ENCODE measurements around the gene MUL1. TPM values are rescaled to one million over a fixed set of nuclear protein-coding genes. Genes with fewer than 3 reads are reported as not detected.

Gene MUL1
- polyA plus RNA-seq, 1 of the 3 experiments (the other 2 are of a cell fraction) = 22.8 TPM

GRCh38 chr1:20486457-20487235, 21.3 kb downstream of the MUL1 start:
- CTCF ChIA-PET = interaction anchor here (1.1 to 14.4 kb wide), 10 partner anchors 8 to 335 kb away, joined by 3 to 286 read pairs (median 20); no protein-coding TSS in a partner anchor
- Histone ChIP-seq H3K27me3 (ENCODE audit: insufficient read depth) (0 out of 2 replicates have a peak, but pooled peaks cover 3% of the 10 kb centered on the region), H3K9me3 (no peaks in the 10 kb centered on the region), H2AFZ (ENCODE audit: low read depth) (peak overlapping the region; percentile 70; the same call in 1 of the 2 replicates), H3K79me2 (ENCODE audit: insufficient read depth) (peaks cover 8% of the 10 kb centered on the region; the same call in 1 of the 2 replicates), H3K27ac (ENCODE audit: low read depth in 2 of 2, low read length in 1 of 2) (peak overlapping the region; percentile 56 to 88; a peak in 3 of 4 replicates), H3K9me2 (no peaks in the 10 kb centered on the region), H3K4me2 (peak overlapping the region; percentile 93), H3K4me3 (ENCODE audit: low read depth in 2 of 2, low read length in 1 of 2) (peak overlapping the region; percentile 65 to 68), H3K9ac (peak overlapping the region; percentile 76), H4K20me1 (ENCODE audit: insufficient read depth) (no peaks in the 10 kb centered on the region), H3F3A (replicated peaks; ENCODE audit: insufficient read depth) (no peaks in the 10 kb centered on the region), H3K4me1 (ENCODE audit: control insufficient read depth in 1 of 2, insufficient read depth in 2 of 2, low read depth in 1 of 2, low read length in 1 of 2) (peaks cover 0 to 17% of the 10 kb centered on the region in 2 experiments; a peak in 2 of 4 replicates), H3K36me3 (replicated peaks in 1 of 2; ENCODE audit: control insufficient read depth in 1 of 2, insufficient read depth in 2 of 2, low read length in 1 of 2) (no peaks in the 10 kb centered on the region)
- POLR2A ChIA-PET = interaction anchor here (0.7 to 1.5 kb wide), 6 partner anchors 8 to 512 kb away, joined by 3 to 5 read pairs (median 4); no protein-coding TSS in a partner anchor
- peak; percentile 89 for DNase-seq
- WGBS (ENCODE audit: low lambda C conversion rate) = 13% methylated on average over 12 of the region's 51 CpGs
- TF ChIP-seq CHD2 (IDR thresholded peaks at IDR 0.05; ENCODE audit: low read length, partially characterized antibody) = peak; percentile 68
- TF ChIP-seq RXRA (IDR thresholded peaks at IDR 0.05; ENCODE audit: borderline replicate concordance, low read depth) = no peak

GRCh38 chr1:20485527-20486456, 22.2 kb downstream of the MUL1 start, which contains the start of gene CAMK2N1:
CAMK2N1 (minus strand) TSS chr1:20486210; CDS start chr1:20485379, 831 bp downstream.
- Histone ChIP-seq H3K9me2 (no peaks in the 10 kb centered on the region), H3K9ac (peak within 1 kb of the TSS; percentile 76), H3K4me3 (ENCODE audit: low read depth in 2 of 2, low read length in 1 of 2) (peak within 1 kb of the TSS; percentile 68 to 74), H2AFZ (ENCODE audit: low read depth) (peak within 1 kb of the TSS; percentile 76; the same call in 1 of the 2 replicates), H4K20me1 (ENCODE audit: insufficient read depth) (no peaks in the 10 kb centered on the region), H3K79me2 (ENCODE audit: insufficient read depth) (peaks cover 8% of the 10 kb centered on the region; the same call in 1 of the 2 replicates), H3F3A (replicated peaks; ENCODE audit: insufficient read depth) (no peaks in the 10 kb centered on the region), H3K27ac (ENCODE audit: low read depth in 2 of 2, low read length in 1 of 2) (peak within 1 kb of the TSS; percentile 56 to 88), H3K9me3 (no peaks in the 10 kb centered on the region), H3K27me3 (ENCODE audit: insufficient read depth) (0 out of 2 replicates have a peak, but pooled peaks cover 3% of the 10 kb centered on the region), H3K4me2 (peak within 1 kb of the TSS; percentile 99), H3K4me1 (ENCODE audit: control insufficient read depth in 1 of 2, insufficient read depth in 2 of 2, low read depth in 1 of 2, low read length in 1 of 2) (peaks cover 0 to 25% of the 10 kb centered on the region in 2 experiments; a peak in 2 of 4 replicates), H3K36me3 (replicated peaks in 1 of 2; ENCODE audit: control insufficient read depth in 1 of 2, insufficient read depth in 2 of 2, low read length in 1 of 2) (no peaks in the 10 kb centered on the region)
- DNase-seq = peak; percentile 89
- POLR2A ChIA-PET = interaction anchor here (0.6 to 1.5 kb wide), 8 partner anchors 8 to 511 kb away, joined by 3 to 5 read pairs (median 4); partner anchors contain the start of gene MUL1
- 2% methylated on average over 28 of the region's 104 CpGs for WGBS (ENCODE audit: low lambda C conversion rate)
- no peak for TF ChIP-seq CTCF (IDR thresholded peaks at IDR 0.05)
- TF ChIP-seq MXI1 (IDR thresholded peaks at IDR 0.05; ENCODE audit: low read depth, low read length) = peak; percentile 23; the same call in 1 of the 2 replicates
- CTCF ChIA-PET = interaction anchor here (1.2 to 14.4 kb wide), 8 partner anchors 9 to 273 kb away, joined by 4 to 286 read pairs (median 24); no protein-coding TSS in a partner anchor

Data from SK-N-SH (cell line).